Measurements from ENCODE around the gene ACACA. TPM values are rescaled to one million over a fixed set of nuclear protein-coding genes. Genes with fewer than 3 reads are reported as not detected.

Gene ACACA
- total and polyA plus RNA-seq, 8 donors, result 9.1 to 31.6 (median 13.1) TPM

- WGBS, 2 donors, result 92 to 97% methylated on average over 1 of the region's 1 CpG
- no peaks in the 10 kb centered on the region for H3K27me3 ChIP-seq
- no peak overlapping the region for H3K27ac ChIP-seq
- intact Hi-C loops (cut with DNase I), result no loop called here
- ATAC-seq (no peak), DNase-seq (no peak), FAIRE-seq (no peak)
- TF ChIP-seq CTCF (IDR thresholded peaks at IDR 0.05), result no peak
- H3K36me3 ChIP-seq, result peaks cover 0 to 12% (median 0%) of the 10 kb centered on the region in 3 donors
- H3K4me3 ChIP-seq, result no peak overlapping the region
- no peaks in the 10 kb centered on the region for H3K9me3 ChIP-seq
- H3K4me1 ChIP-seq, result no peaks in the 10 kb centered on the region
These were observed 199.5 kb downstream of the ACACA start for GRCh38 chr17:37207103-37207502.

GRCh38 chr17:37206299-37206698, 200.3 kb downstream of the ACACA start:
- ATAC-seq, result no peak
- Histone ChIP-seq H3K27me3 (no peaks in the 10 kb centered on the region), H3K4me3 (no peak overlapping the region), H3K27ac (no peak overlapping the region), H3K36me3 (peaks cover 0 to 12% (median 0%) of the 10 kb centered on the region in 3 donors), H3K9me3 (no peaks in the 10 kb centered on the region), H3K4me1 (no peaks in the 10 kb centered on the region)
- FAIRE-seq, result no peak
- TF ChIP-seq CTCF (IDR thresholded peaks at IDR 0.05), result no peak
- intact Hi-C loops (cut with DNase I), result no loop called here
- DNase-seq, result no peak

- Histone ChIP-seq H3K4me1 (no peaks in the 10 kb centered on the region), H3K36me3 (peaks cover 0 to 8% (median 0%) of the 10 kb centered on the region in 3 donors), H3K27me3 (no peaks in the 10 kb centered on the region), H3K9me3 (no peaks in the 10 kb centered on the region), H3K4me3 (no peak overlapping the region), H3K27ac (no peak overlapping the region)
- intact Hi-C loops (cut with DNase I), result no loop called here
- ATAC-seq, result no peak
- 86 to 93% methylated on average over 2 of the region's 2 CpGs for WGBS, 2 donors
- FAIRE-seq, result no peak
- no peak for DNase-seq
- no peak for TF ChIP-seq CTCF (IDR thresholded peaks at IDR 0.05)
These were observed 206.1 kb downstream of the ACACA start for GRCh38 chr17:37200497-37200896.

- intact Hi-C loops (cut with DNase I), result no loop called here
- DNase-seq, result no peak
- no peak for TF ChIP-seq CTCF (IDR thresholded peaks at IDR 0.05)
These were observed 209.3 kb downstream of the ACACA start for GRCh38 chr17:37197336-37197735.

GRCh38 chr17:37194208-37194607, 212.4 kb downstream of the ACACA start:
- 96 to 97% methylated on average over 1 of the region's 1 CpG for WGBS, 2 donors

More at GRCh38 chr17:37197336-37197735, 209.3 kb downstream of the ACACA start:
- WGBS, 2 donors, result 95 to 100% methylated on average over 2 of the region's 2 CpGs
- no peaks in the 10 kb centered on the region for H3K9me3 ChIP-seq
- H3K36me3 ChIP-seq, result no peaks in the 10 kb centered on the region
- H3K27ac ChIP-seq, result no peak overlapping the region
- no peaks in the 10 kb centered on the region for H3K27me3 ChIP-seq
- no peaks in the 10 kb centered on the region for H3K4me1 ChIP-seq
- FAIRE-seq (no peak), ATAC-seq (no peak)
- no peak overlapping the region for H3K4me3 ChIP-seq

More at GRCh38 chr17:37194208-37194607, 212.4 kb downstream of the ACACA start:
- FAIRE-seq (no peak), ATAC-seq (no peak), DNase-seq (no peak)
- TF ChIP-seq CTCF (IDR thresholded peaks at IDR 0.05), result no peak
- Histone ChIP-seq H3K4me3 (no peak overlapping the region), H3K4me1 (no peaks in the 10 kb centered on the region), H3K9me3 (no peaks in the 10 kb centered on the region), H3K27ac (no peak overlapping the region), H3K27me3 (no peaks in the 10 kb centered on the region), H3K36me3 (no peaks in the 10 kb centered on the region)
- intact Hi-C loops (cut with DNase I), result no loop called here
